Esophagus muscularis mucosa (tissue), 4 donors: Measurements from ENCODE around the gene NLRX1. TPM values are rescaled to one million over a fixed set of nuclear protein-coding genes. Genes with fewer than 3 reads are reported as not detected.

ENCODE experiments used
- DNase-seq: peaks from one replicate; pipeline ENCODE4 v3.0.0-alpha.2; 2017; ENCODE audit errors: extremely low spot score
- H3K27ac ChIP-seq, 4 donors: fragments of 200-600 bp; sonication (generic); replicated peaks in 1 of 4; 1 replicate in 3 of 4; 2 replicates in 1 of 4; pipeline ENCODE4 v1.5.1; 2016 to 2019; ENCODE audit warnings: mild to moderate bottlenecking in 1 of 4
- H3K27me3 ChIP-seq, 4 donors: fragments of 200-600 bp; sonication (generic); one replicate each; pipeline versions ENCODE4 v1.5.1 to v1.6.0; 2016 to 2019
- H3K36me3 ChIP-seq, 4 donors: fragments of 200-600 bp; sonication (generic); one replicate each; pipeline ENCODE4 v1.5.1; 2016 to 2019
- H3K4me1 ChIP-seq, 4 donors: fragments of 200-600 bp; sonication (generic); one replicate each; pipeline ENCODE4 v1.5.1; 2016 to 2019
- H3K4me3 ChIP-seq, 4 donors: fragments of 200-600 bp; sonication (generic); 1 replicate in 2 of 4; 2 replicates in 2 of 4; pipeline ENCODE4 v1.5.1; 2016 to 2019; ENCODE audit warnings: mild to moderate bottlenecking in 4 of 4, moderate library complexity in 1 of 4
- H3K9me3 ChIP-seq, 4 donors: fragments of 200-600 bp; sonication (generic); 1 replicate in 3 of 4; 2 replicates in 1 of 4; pipeline ENCODE4 v1.5.1; 2016 to 2019
- CTCF ChIP-seq, 3 experiments: fragments of 200-600 bp in 2 of 3; fragments of 450-650 bp in 1 of 3; sonication (generic) in 2 of 3; IDR thresholded peaks; one replicate each; pipeline ENCODE4 v1.5.1; 2017 to 2019; ENCODE audit warnings: antibody characterized with exemption in 3 of 3, mild to moderate bottlenecking in 2 of 3, moderate library complexity in 1 of 3
- EP300 ChIP-seq: sonication (generic); formaldehyde crosslinking; IDR thresholded peaks from one replicate; pipeline ENCODE4 v1.6.1; 2017; ENCODE audit warnings: antibody characterized with exemption
- POLR2A ChIP-seq: fragments of 450-650 bp; IDR thresholded peaks from one replicate; pipeline ENCODE4 v1.6.1; 2017; ENCODE audit warnings: antibody characterized with exemption, moderate library complexity, mild to moderate bottlenecking, low read depth
- POLR2AphosphoS5 ChIP-seq, 2 donors: sonication (generic); formaldehyde crosslinking; IDR thresholded peaks; one replicate each; pipeline ENCODE4 v1.6.1; 2017; ENCODE audit warnings: antibody characterized with exemption in 2 of 2
- WGBS: methylation state at CpG from one replicate; pipeline ENCODE4 v1.1.5; 2018; 5-methylcytosine and 5-hydroxymethylcytosine counted together
- intact Hi-C: fragments of 100-400 bp; cut with DNase I; formaldehyde crosslinking; loops from one replicate; pipeline ENCODE4 v1.15.1; 2023
- total RNA-seq, 4 donors: library from RNA; depleted of rRNA; stranded (reverse); fragments of >200 nt; gene quantifications; one replicate each; pipeline versions ENCODE4 v1.1.0 to v1.2.1, GENCODE V29; 2016

The NLRX1 gene
- total RNA-seq, 4 donors from 2014 or later, result 21.5 to 47.3 (median 27.2) TPM

- no peak for DNase-seq
- peak overlapping the region; percentile 80 to 92 (median 82) for H3K27ac ChIP-seq
- H3K4me3 ChIP-seq, result peak overlapping the region; percentile 83 to 91 (median 87)
- under 1% methylated on average over 20 of the region's 20 CpGs for WGBS
- H3K36me3 ChIP-seq, result peaks cover 0 to 29% (median 23%) of the 10 kb centered on the region in 4 donors
- H3K27me3 ChIP-seq, result no peaks in the 10 kb centered on the region
- TF ChIP-seq POLR2A, result no peak
- no peak for TF ChIP-seq POLR2AphosphoS5 (IDR thresholded peaks at IDR 0.05)
- no peak for TF ChIP-seq EP300
- TF ChIP-seq CTCF (IDR thresholded peaks at IDR 0.05), result no peak
- H3K4me1 ChIP-seq, result peaks cover 20 to 41% (median 25%) of the 10 kb centered on the region in 4 donors
- intact Hi-C loops, result no loop called here
- H3K9me3 ChIP-seq, result no peaks in the 10 kb centered on the region
These were observed 46.8 kb upstream of the NLRX1 start for GRCh38 chr11:119121811-119122124.

GRCh38 chr11:119125821-119126220 lies 42.7 kb upstream of the NLRX1 start:
- Histone ChIP-seq H3K9me3 (no peaks in the 10 kb centered on the region), H3K36me3 (peaks cover 14 to 55% (median 51%) of the 10 kb centered on the region in 4 donors), H3K27ac (no peak overlapping the region), H3K4me1 (peaks cover 15 to 37% (median 23%) of the 10 kb centered on the region in 4 donors), H3K27me3 (no peaks in the 10 kb centered on the region), H3K4me3 (no peak overlapping the region)
- DNase-seq, result no peak
- TF ChIP-seq EP300 (no peak), POLR2A (no peak), CTCF (IDR thresholded peaks at IDR 0.05) (no peak), POLR2AphosphoS5 (IDR thresholded peaks at IDR 0.05) (no peak)
- intact Hi-C loops, result no loop called here
- WGBS, result 90% methylated on average over 6 of the region's 6 CpGs

GRCh38 chr11:119126675-119127268 lies 41.8 kb upstream of the NLRX1 start:
- no peak for TF ChIP-seq POLR2A
- no peak for TF ChIP-seq POLR2AphosphoS5 (IDR thresholded peaks at IDR 0.05)
- TF ChIP-seq EP300, result no peak
- no peak for TF ChIP-seq CTCF (IDR thresholded peaks at IDR 0.05)
- no peak for DNase-seq
- no peaks in the 10 kb centered on the region for H3K27me3 ChIP-seq
- 56% methylated on average over 5 of the region's 5 CpGs for WGBS
- peaks cover 23 to 64% (median 61%) of the 10 kb centered on the region in 4 donors for H3K36me3 ChIP-seq
- H3K9me3 ChIP-seq, result no peaks in the 10 kb centered on the region
- no peak overlapping the region for H3K27ac ChIP-seq
- H3K4me1 ChIP-seq, result peaks cover 12 to 36% (median 21%) of the 10 kb centered on the region in 4 donors
- intact Hi-C loops, result no loop called here
- H3K4me3 ChIP-seq, result no peak overlapping the region

- no peak for DNase-seq
These were observed 37.9 kb upstream of the NLRX1 start for GRCh38 chr11:119130662-119131061.

More at GRCh38 chr11:119130662-119131061, 37.9 kb upstream of the NLRX1 start:
- H3K9me3 ChIP-seq, result no peaks in the 10 kb centered on the region
- no peaks in the 10 kb centered on the region for H3K27me3 ChIP-seq
- TF ChIP-seq CTCF (IDR thresholded peaks at IDR 0.05), result no peak
- no peak for TF ChIP-seq POLR2AphosphoS5 (IDR thresholded peaks at IDR 0.05)
- no peak for TF ChIP-seq EP300
- no peak for TF ChIP-seq POLR2A
- intact Hi-C loops, result no loop called here
- 56% methylated on average over 3 of the region's 3 CpGs for WGBS
- no peak overlapping the region for H3K4me3 ChIP-seq
- peaks cover 56 to 85% (median 81%) of the 10 kb centered on the region in 4 donors for H3K36me3 ChIP-seq
- H3K27ac ChIP-seq, result no peak overlapping the region
- peaks cover 0 to 14% (median 7%) of the 10 kb centered on the region in 4 donors for H3K4me1 ChIP-seq
